Hepatocyte (in vitro differentiated cells): Measurements from ENCODE around the gene CFAP298. TPM values are rescaled to one million over a fixed set of nuclear protein-coding genes. Genes with fewer than 3 reads are reported as not detected.

Experiments used
- DNase-seq: peaks from one replicate; pipeline ENCODE4 v3.0.0-alpha.2; 2016; ENCODE audit warnings: low spot score
- H2AFZ ChIP-seq: fragments of 200-600 bp; sonication (generic); 2 replicates; pipeline ENCODE4 v1.6.0; 2016; ENCODE audit warnings: antibody characterized with exemption, mild to moderate bottlenecking
- H3K27ac ChIP-seq: fragments of 200-600 bp; sonication (generic); 2 replicates; pipeline ENCODE4 v1.5.1; 2016; ENCODE audit warnings: mild to moderate bottlenecking
- H3K27me3 ChIP-seq: fragments of 200-600 bp; sonication (generic); 2 replicates; pipeline ENCODE4 v1.6.1; 2016
- H3K36me3 ChIP-seq: fragments of 200-600 bp; sonication (generic); replicated peaks from 2 replicates; pipeline ENCODE4 v1.5.1; 2016; ENCODE audit warnings: low read depth; ENCODE audit not compliant: insufficient read depth
- H3K4me1 ChIP-seq: fragments of 200-600 bp; sonication (generic); 2 replicates; pipeline ENCODE4 v1.5.1; 2016; ENCODE audit warnings: mild to moderate bottlenecking, moderate library complexity; ENCODE audit not compliant: insufficient read depth
- H3K4me2 ChIP-seq: fragments of 200-600 bp; sonication (generic); 2 replicates; pipeline ENCODE4 v1.6.0; 2016
- H3K4me3 ChIP-seq: fragments of 200-600 bp; sonication (generic); 2 replicates; pipeline ENCODE4 v1.5.1; 2016; ENCODE audit warnings: mild to moderate bottlenecking
- H3K79me2 ChIP-seq: fragments of 200-600 bp; sonication (generic); 2 replicates; pipeline ENCODE4 v1.6.0; 2017; ENCODE audit warnings: mild to moderate bottlenecking
- H3K9me2 ChIP-seq: fragments of 200-600 bp; sonication (generic); replicated peaks from 2 replicates; pipeline ENCODE4 v1.6.0; 2017; ENCODE audit warnings: mild to moderate bottlenecking; ENCODE audit not compliant: insufficient read depth
- H3K9me3 ChIP-seq: fragments of 200-600 bp; sonication (generic); 2 replicates; pipeline ENCODE4 v1.5.1; 2016; ENCODE audit warnings: low read depth, mild to moderate bottlenecking
- H4K20me1 ChIP-seq: fragments of 200-600 bp; sonication (generic); 2 replicates; pipeline ENCODE4 v1.6.0; 2016; ENCODE audit warnings: mild to moderate bottlenecking; ENCODE audit not compliant: insufficient read depth, poor library complexity, severe bottlenecking
- CTCF ChIP-seq: fragments of 200-600 bp; sonication (generic); IDR thresholded peaks from 2 replicates; pipeline ENCODE4 v1.5.1; 2016; ENCODE audit warnings: antibody characterized with exemption, mild to moderate bottlenecking; ENCODE audit not compliant: poor library complexity
- EZH2 ChIP-seq: fragments of 200-600 bp; sonication (generic); IDR thresholded peaks from 2 replicates; pipeline ENCODE4 v1.6.1; 2016; ENCODE audit warnings: antibody characterized with exemption, mild to moderate bottlenecking, borderline replicate concordance
- EZH2phosphoT487 ChIP-seq: fragments of 200-600 bp; sonication (generic); IDR thresholded peaks from one replicate; pipeline ENCODE4 v1.6.1; 2018; ENCODE audit warnings: antibody characterized with exemption, mild to moderate bottlenecking, low read depth, moderate library complexity; ENCODE audit not compliant: unreplicated experiment, severe bottlenecking
- WGBS: methylation state at CpG from one replicate; pipeline ENCODE4 v1.1.6; 2016; ENCODE audit warnings: low lambda C conversion rate; ENCODE audit errors: missing lambda C conversion rate; 5-methylcytosine and 5-hydroxymethylcytosine counted together
- polyA plus RNA-seq: library from polyadenylated mRNA; unstranded; fragments of >200 nt; fragmentation: Nextera tagmentation; extraction: Ambion mirVana; gene quantifications from 2 replicates; pipeline ENCODE4 v1.2.1, GENCODE V29; 2016
- total RNA-seq: library from RNA; depleted of rRNA; stranded (reverse); fragments of >200 nt; gene quantifications from 2 replicates; pipeline ENCODE4 v1.2.3, GENCODE V29; 2014

The CFAP298 gene
- total and polyA plus RNA-seq, 2 experiments from 2014 or later, result 32.6 to 61.8 TPM

DNA sequence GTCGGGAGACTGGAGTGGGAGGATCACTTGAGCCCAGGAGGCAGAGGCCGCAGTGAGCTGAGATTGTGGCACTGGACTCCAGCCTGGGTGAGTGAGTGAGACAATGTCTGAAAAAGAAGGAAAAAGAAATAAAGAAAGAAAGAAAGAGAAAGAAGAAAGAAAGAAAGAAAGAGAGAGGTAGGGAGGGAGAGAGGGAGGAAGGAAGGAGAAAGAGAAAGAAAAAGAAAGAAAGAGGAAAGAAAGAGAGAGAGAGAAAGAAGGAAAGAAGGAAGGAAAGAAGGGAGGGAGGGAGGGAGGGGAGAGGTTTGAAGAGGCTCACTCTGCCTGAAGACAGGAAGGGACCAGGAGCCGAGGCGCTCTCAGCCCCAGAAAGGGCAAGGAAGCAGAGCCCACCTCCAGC, 22.0 kb downstream of the CFAP298 start:
- Histone ChIP-seq H3K79me2 (no peaks in the 10 kb centered on the region), H3K4me1 (peaks cover 11% of the 10 kb centered on the region), H3K4me2 (no peak overlapping the region), H2AFZ (no peak overlapping the region), H3K27me3 (no peaks in the 10 kb centered on the region), H3K36me3 (no peaks in the 10 kb centered on the region), H3K9me3 (no peaks in the 10 kb centered on the region), H3K9me2 (no peaks in the 10 kb centered on the region), H3K27ac (no peak overlapping the region), H3K4me3 (no peak overlapping the region), H4K20me1 (no peaks in the 10 kb centered on the region)
- DNase-seq, result no peak
- no peak for TF ChIP-seq EZH2
- TF ChIP-seq CTCF, result no peak
- TF ChIP-seq EZH2phosphoT487, result no peak
- WGBS, result 82% methylated on average over 2 of the region's 4 CpGs

DNA sequence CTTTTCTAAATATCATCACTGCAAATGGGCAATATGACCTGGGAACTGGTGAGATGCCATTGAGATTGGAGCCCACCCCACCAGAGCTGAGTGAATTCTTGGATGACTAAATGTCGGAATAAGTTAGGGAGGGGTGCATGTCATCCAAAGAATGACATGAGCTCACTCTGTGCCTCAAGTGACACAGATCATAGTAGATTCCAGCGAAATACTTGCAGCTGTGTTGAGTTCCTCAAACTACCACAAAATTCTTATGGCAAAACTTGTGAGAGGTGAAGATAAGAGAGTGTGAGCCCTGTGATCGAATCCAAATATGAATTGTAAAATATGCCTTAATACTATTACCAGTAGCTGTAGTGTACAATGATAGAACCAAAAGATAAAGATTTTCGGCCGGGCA, 24.5 kb downstream of the CFAP298 start:
- Histone ChIP-seq H3K9me2 (no peaks in the 10 kb centered on the region), H3K27me3 (no peaks in the 10 kb centered on the region), H3K79me2 (no peaks in the 10 kb centered on the region), H3K27ac (no peak overlapping the region), H3K36me3 (no peaks in the 10 kb centered on the region), H3K4me3 (no peak overlapping the region), H3K4me1 (peaks cover 3% of the 10 kb centered on the region), H4K20me1 (no peaks in the 10 kb centered on the region), H2AFZ (no peak overlapping the region), H3K4me2 (no peak overlapping the region), H3K9me3 (no peaks in the 10 kb centered on the region)
- no peak for DNase-seq
- 96% methylated on average over 5 of the region's 5 CpGs for WGBS
- TF ChIP-seq EZH2 (no peak), CTCF (no peak), EZH2phosphoT487 (no peak)

DNA sequence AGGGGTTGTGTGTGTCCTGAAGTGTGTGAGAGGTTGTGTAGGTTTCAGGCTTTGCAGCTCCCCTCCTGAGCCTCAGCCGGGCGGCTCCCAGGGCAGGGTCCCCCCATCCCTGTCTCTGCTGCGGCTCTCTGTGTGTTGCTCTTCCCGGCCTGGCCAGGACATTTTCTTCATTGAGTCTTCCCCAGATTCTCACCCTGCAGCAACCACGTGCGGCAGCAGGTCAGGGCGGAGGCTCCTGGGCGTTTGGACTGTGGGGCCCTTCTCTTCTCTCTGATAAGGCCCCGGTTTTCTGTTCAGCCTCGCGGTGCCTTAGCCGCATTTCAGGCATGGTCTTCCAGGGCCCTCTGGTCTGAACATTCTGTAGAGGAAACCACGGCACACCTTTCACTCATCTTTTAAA, 25.1 kb downstream of the CFAP298 start:
- WGBS, result 67% methylated on average over 13 of the region's 13 CpGs
- no peaks in the 10 kb centered on the region for H3K9me2 ChIP-seq

More for the DNA sequence above, 25.1 kb downstream of the CFAP298 start:
- no peaks in the 10 kb centered on the region for H3K79me2 ChIP-seq
- H2AFZ ChIP-seq, result no peak overlapping the region
- H3K4me2 ChIP-seq, result no peak overlapping the region
- H3K27me3 ChIP-seq, result no peaks in the 10 kb centered on the region
- H3K27ac ChIP-seq, result no peak overlapping the region
- no peaks in the 10 kb centered on the region for H3K36me3 ChIP-seq
- DNase-seq, result no peak
- TF ChIP-seq EZH2, result no peak
- TF ChIP-seq CTCF, result no peak
- no peak for TF ChIP-seq EZH2phosphoT487
- H3K9me3 ChIP-seq, result no peaks in the 10 kb centered on the region
- H4K20me1 ChIP-seq, result no peaks in the 10 kb centered on the region
- H3K4me1 ChIP-seq, result no peaks in the 10 kb centered on the region
- no peak overlapping the region for H3K4me3 ChIP-seq
